GM19035 (cell line): Measurements from ENCODE around the gene INKA2.
A peak's percentile ranks its signal among the peaks of the same experiment; 100 is the strongest.

Source experiments
- ATAC-seq: cut with Tn5 transposase; IDR thresholded peaks from one replicate; pipeline ENCODE4 v1.9.1; 2021; ENCODE audit not compliant: unreplicated experiment

INKA2 gene

DNA sequence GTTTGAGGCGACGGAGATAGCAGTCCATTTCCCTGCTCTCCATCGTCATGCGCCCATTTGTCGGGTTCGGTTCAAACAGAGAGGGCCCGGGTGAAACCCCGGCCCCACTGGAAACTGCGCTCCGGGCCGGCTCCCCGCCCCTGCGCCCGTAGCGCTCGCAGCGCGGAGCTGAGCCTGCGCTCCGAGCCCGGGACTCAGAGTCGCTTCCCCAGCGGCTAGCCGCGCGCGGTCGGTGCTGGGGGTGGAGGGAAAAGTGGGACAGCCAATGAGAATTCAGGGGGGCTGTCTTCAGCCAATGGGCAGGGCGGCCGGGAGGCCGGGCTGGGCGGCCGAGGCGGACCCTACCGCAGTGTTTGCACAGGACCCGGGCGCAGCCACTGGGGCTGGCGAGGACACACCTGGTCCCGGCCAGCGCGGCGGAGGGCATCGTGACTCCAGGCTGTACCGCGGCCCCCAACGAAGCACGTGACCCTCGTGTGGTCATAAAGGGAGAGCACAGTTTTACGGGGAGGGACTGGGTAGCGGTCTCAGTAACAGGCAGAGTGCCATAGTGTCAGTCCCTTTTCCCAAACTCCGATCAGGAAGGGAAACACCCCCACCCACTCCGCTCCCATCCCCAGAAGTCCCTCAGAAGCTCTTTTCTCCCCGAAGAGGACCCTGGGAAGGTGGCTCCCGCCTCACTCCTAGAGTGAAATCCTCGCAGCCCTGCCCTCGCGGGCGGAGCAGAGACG is at the start of gene INKA2:
Gene INKA2, minus strand, starts transcription at position 202 of the 731 bp plus-strand sequence. Its CDS starts 153 bp downstream, at position 49.
- peak; percentile 87 for ATAC-seq

DNA sequence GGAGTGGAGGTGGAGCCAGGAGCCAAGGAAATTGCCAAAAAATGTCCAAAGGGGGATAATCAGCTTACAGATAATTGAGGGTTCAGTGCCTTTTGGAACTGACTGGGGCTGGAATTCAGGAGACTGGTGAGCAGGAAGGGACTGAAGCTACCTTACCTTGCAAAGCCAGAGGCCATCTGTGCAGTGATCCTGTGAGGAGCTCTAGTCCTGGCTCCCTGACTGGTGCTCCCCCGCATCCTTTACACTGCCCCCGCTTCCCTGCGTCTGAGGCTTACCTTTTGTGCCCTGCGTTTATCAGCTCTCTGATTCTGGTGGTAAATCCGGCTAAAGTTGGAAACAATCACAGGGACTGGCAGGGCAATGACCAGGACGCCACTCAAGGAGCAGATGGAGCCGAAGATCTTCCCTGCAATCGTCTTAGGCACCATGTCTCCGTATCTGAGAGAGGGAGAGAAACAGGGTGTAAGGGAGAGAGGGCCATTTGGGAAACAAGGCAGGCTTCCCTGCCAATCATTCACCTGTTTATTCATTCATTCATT is 47.5 kb upstream of the INKA2 start:
- no peak for ATAC-seq

DNA sequence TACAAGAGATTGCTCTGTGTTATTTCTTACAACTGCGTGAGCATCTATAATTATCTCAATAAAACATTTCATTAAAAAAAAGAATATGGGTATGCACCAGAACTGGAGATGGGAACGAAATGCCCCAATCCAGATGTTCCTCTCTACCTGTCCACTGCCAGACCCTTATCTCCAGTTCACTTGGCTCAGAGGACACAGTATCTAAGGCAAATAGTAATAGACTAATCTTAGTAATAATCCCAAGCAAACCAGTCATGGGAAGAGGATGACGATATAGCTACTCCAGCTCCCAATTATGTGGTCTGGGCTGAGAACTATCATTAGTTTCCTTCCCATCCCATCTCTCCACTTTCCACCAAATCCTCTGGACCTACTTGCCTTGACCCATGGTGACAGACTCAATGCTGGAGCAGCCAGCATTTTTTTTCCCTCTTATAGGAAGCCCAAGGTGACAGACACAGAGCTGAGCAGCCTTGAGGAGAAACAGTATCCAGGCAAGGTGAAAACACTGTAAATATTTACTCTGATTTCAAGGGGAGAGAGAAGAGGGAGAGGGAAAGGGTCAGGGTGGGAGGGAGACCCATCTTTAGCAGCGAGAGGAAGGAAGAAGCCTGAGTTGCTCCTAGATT is 45.2 kb upstream of the INKA2 start:
- ATAC-seq, result no peak

DNA sequence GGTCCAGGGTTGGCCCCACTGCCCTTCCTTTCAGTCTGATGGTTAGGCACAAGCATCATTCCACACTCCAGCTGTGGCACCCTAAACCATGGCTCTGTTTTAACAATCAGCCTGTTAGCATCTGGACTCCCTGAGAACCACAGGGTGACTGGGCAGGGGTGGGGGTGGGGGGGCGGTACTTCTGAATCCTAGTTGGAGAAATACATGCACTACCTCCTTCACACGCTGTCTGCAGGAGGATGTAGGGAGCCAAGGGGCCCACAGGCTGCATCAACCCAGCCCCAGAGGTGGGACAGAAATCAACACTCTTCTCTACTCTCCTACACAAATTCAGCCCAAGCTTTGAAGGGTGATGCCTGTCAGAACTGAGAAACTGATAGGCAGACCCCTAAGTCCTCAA is 40.4 kb upstream of the INKA2 start:
- ATAC-seq, result no peak

DNA sequence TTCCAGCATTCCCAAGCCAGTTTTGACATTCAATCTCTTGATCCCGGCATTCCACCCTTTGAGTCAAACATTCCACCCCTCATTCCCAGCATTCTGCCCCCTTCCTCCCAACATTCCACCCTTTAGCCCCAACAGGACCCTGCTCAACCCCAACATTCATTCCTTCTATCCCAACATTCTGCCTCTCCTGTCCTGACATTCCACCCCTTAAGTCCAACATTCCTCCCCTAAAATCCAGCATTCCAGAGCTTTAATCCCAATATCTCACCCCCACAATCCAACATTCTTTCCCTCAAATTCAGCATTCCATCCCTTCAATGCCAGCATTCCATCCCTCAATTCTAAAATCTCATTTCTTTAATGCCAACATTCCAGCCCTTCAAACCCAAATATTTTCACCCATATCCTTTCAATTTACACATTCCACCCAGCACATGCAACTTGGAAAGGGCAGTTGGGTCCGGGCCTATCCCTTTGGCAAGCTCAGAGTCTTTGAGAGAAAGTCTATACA is 39.4 kb upstream of the INKA2 start:
- no peak for ATAC-seq

DNA sequence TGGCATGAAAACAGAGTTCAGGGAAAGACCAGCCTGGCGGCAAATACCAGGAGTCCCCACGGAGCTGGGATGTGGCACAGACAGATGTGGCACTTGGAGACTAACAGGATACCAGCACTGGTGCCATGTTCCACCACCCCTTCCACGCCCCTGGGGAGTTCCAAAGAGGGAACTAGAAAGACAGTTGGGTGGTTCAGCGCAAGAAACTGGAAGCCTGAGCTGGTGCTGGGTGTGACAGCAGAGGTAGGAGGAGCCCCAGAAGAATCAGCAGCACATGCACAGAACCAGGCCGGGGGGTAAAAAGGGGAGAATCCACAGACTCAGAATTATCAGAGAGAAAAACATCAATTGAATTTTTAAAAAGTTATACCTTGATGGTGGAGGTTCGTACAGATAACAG is 38.9 kb upstream of the INKA2 start:
- no peak for ATAC-seq

DNA sequence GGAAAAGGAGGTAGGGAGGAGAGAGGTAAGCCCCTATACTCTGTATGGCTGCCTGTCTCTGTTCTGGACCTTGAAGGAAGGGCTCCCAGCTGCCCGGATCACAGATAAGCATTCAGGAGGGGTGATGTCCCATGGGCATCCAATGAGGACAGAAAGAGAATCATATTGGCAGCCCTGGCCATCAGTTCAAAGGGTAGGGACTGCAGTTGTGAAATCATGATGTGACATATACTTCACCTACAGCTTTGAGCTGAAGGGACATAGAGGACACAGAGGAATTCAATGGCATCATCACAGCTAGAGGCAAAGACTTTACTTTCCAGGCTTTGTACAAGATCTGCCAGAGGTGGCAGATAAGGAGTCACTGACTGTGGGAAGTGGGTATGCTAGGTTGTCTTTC is 38.1 kb upstream of the INKA2 start:
- no peak for ATAC-seq

DNA sequence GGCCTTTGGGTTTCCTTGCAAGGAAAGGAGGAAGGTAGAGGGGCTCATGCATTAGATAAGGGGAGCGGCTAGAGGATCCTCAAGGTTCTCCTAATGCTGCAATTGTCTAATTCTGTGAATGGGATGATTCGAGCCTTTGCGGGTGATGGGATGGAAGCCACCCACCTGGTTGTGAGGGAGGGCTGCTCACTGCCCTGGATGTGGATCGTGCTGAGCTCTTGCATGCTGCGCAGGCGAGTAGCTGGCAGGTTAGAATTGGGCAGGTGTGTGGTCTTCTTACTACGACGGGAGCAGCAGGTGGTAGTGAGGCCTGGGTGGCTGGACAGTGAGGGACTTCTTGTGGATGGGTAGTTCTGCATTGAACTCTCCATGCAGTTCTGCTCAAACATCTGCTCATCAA is 37.7 kb upstream of the INKA2 start:
- no peak for ATAC-seq

DNA sequence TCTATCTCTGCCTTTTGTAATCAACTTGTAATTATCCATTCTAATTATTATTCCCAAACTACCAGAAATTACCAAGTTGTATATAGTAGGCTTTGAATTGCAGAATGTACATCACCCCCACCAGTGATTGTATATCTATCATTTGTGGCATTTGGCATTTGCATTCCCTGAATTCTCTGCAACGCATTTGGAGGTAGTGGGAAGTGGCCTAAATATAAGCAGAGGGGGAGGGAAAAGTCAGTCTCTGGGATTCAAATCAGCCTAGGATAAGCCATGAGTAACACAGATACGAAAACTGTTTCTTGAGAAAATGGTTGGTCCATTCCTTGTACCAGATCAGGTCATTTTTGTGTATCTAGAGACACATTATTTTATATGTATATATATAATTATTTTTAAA is 37.2 kb upstream of the INKA2 start:
- no peak for ATAC-seq

DNA sequence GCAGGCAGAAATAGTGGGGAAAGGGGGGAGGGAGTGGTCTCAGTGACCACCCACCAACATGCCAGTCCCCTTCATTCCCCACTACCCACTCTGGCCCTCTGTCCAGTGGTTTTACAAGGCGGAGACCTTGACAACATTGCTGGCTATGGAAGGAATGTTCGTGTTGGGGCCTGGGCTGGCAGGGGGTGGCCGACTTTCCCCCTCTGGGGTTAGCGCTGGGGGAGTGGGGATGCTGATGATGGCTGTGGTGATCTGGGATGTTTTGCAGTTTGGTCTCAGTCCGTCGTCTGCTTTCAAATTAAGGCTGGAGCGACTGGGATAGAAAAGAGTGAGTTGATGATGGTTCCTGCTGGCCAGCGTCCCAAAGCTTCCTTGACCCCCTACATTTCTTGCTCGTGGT is 36.8 kb upstream of the INKA2 start:
- no peak for ATAC-seq

DNA sequence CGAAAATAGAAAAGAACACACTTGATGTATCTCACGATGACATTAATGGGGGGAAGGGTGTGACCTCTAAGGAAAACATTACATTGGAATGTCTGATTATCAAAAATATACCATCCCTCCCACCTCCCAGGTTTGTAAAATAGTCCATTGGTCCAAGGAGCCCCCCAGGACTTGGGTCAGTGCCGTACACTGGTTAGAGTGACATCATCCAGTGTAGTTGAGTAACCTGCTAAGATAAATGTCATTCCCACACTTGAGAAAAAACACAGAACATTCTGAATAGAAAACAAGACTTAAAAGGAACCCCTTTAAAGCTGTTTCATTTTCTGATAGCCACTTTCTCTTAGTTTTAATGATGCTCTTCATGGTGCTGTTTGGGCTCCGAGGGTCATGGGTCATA is 31.7 kb upstream of the INKA2 start:
- no peak for ATAC-seq

DNA sequence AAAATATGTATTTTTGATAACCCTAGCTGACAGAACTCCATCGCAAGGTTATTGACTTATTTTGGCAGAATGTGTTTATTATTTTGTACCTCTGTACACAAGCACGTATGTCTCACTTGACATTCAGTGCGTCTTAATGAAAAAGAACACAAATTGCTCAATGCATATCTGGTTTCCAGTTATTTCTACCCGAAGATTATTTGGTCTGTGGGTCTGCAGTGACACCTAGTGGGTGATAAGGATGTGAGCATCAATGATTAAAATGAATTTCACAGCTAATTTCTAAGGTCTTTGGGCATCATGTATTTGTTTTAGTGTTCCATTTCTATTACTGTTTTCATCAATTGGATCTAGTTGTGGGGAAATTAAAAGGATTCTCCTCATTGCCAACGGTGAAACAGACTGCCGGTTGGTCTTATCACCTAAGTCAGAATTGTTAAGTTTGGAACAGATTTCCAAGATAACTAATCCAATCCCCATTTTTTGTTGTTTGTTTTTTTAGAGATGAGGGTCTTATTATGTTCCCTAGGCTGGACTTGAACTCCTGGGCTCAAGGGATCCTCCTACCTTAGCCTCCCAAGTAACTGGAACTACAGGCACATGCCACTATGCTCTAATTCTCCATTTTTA is 30.4 kb upstream of the INKA2 start:
- no peak for ATAC-seq

DNA sequence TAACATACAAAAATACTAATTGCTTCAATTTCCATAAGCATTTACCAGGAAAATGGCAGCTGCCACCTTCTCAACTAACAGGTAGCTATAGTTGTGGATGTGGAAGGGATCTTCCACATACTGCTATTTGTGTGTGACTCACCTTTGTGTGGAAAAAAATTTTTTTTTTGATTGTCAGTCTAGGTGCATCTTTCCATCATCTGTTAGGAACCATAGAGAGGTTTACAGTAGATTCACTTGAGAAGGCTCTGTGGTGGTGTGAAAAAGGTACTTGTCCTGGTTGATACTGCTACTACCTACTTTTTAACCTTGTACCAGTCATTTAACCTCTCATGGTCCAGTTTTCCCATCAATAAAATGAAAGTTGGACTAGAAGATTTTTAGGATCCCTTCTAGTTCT is 29.4 kb upstream of the INKA2 start:
- no peak for ATAC-seq

DNA sequence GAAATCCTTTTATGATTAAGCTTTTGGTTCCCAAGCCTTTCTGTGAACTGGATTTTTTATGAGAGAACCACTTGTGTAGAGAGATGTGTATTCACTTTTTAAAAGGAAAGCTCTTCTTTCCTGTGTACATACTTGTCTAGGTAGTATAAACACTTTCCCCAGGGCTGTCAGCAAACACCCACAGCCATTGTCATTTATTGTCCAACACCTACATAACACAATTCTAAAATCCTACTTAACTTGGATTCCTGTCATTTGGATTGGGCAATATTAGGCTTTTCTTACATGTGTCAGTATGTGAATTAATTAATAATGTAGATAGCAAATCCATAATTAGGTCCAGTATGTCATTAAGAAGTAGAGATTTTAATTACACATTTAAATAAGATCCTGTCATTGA is 28.8 kb upstream of the INKA2 start:
- no peak for ATAC-seq

DNA sequence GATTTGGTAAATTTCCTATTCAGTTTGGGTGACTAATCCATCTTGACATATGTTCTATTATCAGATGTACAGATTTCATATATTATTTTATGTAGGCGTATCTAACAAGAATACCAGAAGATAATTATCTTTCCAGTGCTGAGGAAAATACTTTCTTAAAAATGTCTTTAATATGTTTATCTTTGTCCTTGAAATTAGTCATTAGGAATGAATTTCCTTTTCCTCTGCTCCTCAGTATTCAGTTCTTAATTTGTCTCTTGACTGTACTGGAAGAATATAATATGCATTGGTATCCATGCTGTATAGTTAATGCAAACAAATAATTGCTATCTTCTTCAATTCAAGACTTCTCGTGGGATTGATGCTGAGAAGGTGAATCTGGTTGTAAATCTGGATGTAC is 23.1 kb upstream of the INKA2 start:
- ATAC-seq, result no peak

DNA sequence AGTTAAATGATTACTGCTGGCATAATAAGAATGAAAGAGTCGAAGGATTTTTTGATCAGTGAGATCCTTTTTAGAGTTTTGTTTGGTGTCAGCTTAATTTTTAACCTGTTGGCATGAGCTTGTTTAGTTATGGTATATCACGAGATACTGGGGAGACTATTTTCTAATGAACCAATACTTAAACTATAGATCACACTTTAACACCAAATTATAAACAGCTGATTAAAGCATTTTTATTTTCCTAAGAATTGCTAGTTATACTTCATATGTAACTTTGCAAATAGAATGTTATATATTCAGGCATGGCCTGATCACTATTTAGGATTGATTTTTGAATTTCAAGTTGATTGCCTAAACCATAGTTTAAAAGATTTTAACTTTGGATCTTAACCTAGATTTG is 22.5 kb upstream of the INKA2 start:
- no peak for ATAC-seq

DNA sequence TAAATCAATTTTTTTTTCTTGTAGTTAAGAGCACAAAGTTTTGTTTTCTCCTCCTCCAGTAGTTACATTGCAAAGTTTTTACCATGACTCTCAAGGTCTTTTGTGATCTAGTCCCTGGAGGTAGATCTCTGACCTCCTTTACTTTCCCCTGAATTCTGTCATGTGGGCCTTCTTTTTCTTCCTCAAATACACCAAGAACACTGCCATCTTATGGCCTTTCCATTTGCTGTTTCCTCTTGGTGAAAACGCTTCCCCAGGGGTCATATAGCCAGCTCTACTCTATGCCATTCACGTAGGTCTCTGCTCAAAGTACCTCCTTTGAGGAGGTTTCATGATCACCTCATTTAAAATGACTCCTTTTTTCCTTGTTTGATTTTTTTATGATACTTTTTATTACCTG is 19.2 kb upstream of the INKA2 start:
- no peak for ATAC-seq

DNA sequence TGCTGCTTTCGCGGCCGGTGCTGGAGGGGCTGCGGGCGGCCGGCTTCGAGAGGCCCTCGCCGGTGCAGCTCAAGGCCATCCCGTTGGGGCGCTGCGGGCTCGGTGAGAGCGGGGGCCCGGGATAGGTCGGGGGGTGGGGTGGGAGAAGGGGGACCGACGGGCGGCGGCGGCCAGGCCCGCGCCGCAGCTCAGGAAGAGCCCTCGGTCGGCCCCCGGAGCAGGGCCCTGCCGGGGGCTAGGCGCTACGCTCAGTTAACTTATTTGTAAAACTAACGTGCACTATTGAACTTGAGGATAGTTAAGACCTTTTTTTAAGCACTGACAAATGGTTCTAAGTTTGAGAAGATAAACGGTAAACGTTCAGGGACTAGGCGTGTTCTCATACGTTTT is 16.9 kb upstream of the INKA2 start:
- ATAC-seq, result no peak

DNA sequence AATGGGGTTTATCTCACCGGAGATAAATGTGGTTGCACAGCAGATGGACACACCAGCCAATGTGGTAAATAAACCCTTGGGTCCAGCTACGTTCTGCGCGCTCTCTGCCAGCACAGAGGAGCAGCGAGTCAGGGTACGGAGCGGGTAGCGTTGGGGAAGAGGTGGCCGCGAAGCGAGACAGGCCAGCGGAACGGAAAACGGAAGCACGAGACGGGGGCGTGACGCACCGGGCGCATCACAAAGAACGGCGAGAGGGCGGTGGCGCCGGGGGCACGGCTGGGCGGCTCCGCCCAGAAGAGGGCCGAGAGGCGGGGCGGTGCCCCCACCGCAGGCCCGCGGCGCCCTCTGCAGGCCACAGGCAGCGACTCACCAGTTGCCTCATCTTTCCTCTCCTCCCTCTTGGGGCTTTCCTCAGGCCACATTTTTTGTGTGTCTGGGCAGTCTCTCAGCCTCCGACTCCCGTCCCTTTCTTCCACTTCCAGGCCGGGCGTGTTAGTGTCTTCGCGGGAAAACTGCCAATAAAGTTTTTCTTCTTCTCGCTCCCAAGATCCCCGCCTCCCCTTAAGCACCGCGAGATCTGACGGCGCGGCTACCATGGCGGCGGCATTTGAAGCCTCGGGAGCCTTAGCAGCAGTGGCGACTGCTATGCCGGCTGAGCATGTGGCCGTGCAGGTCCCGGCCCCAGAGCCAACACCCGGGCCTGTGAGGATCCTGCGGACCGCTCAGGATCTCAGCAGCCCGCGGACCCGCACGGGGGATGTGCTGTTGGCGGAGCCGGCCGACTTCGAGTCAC is 16.3 kb upstream of the INKA2 start, which contains the start of gene DDX20:
Gene DDX20, plus strand, starts transcription at position 571 of the 793 bp plus-strand sequence. Its CDS starts 24 bp downstream, at position 595.
- peak; percentile 92 for ATAC-seq

DNA sequence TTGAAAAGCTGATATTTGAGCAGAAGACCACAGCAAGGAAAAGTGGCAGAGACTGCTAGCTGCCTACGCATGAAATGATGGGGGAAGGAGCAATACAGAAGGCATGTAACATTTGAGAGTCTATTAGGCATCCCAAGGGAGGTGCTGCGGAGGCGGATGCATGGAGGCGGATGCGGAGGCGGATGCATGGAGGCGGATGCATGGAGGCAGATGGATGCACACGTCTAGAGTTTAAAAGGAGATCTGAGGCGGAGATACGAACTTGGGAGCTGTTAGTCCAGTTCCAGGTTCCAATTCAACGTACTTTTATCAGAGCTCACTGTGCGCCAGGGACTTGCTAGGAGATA is 15.8 kb upstream of the INKA2 start:
- ATAC-seq, result no peak

DNA sequence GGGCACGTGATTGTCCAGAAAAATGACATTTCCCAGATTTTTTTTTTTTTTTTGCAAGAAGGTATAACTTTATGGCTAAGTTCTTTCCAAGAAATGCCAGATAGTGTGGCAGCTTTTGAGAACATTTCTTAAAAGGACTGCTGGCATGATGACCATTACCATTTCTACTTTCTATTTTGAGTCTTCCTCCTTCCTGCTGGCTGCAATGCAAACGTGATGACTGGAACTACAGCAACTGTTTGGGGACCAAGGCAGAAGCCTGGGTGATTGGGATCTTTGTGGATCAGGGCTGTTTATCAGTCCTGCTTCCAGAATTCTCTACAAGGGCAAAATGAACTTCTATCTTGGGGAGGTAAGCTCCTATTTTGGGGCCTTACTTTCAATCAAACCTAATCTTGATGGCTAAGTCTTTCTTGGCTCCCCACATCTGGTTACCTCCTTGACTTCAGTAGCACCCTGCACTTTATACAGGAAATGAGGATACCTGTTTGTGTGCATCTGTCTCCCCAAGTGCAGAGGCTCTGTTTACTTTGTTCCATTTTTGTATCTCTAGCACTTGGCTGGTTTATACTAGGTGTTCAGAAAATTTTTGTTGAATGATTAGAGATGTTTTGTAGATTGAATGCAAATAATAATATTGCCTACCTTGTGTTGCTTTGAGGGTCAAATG is 12.8 kb upstream of the INKA2 start:
- no peak for ATAC-seq
